Measurements from ENCODE around the gene MRPS7. TPM values are rescaled to one million over a fixed set of nuclear protein-coding genes. Genes with fewer than 3 reads are reported as not detected.

The MRPS7 gene
- total and polyA plus RNA-seq, 9 of the 15 experiments (the other 6 are each of a cell fraction or from before 2014, with no cell fraction given), result 107 to 244 (median 132) TPM

DNA sequence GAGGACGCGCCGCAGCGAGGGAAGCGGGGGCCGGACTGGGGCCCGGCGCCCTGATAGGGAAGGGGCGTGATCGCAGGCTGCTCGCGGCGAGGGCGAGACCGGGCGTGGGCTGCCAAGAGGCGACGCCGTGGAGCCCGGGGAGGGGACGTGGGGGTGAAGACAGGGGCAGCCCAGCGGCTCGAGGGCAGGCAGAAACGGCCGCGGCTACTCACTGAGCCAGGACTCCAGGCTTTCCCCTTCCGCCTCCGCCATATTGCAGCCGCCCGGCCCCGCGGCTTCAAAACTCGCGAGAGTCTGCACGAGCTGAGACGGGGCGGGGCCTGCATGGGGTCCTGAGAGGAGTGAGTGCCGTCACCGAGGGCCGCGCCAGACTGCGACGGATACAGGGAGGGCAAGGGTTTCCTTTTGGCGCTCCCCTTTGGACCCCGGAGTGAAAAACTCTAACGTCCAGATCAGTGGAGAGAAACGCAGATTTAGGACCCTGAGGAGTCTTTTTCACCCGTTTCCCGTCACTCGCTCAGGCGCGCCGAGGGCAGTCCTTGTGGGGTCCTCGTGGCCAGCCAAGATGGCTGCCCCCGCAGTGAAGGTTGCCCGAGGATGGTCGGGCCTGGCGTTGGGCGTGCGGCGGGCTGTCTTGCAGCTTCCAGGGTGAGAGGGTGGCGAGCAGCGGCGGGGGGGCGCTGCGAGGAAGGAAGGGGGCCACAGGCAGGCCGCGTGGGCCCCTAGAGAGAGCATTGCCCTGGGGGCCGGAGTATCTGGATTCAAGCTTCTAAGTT is at the start of gene MRPS7, which contains the start of gene GGA3 (continued):
- TF ChIP-seq LCOR (CRISPR knock-in tag; IDR thresholded peaks at IDR 0.05), result peak; percentile 77; the same call in 1 of the 2 replicates
- TF ChIP-seq ZNF644 (tag; IDR thresholded peaks at IDR 0.05; ENCODE audit: low read depth), result 0 out of 2 replicates have a peak, but pooled peaks have one; percentile 31
- TF ChIP-seq ZNF124 (CRISPR knock-in tag; IDR thresholded peaks at IDR 0.05), result no peak
- TF ChIP-seq BCOR (IDR thresholded peaks at IDR 0.05), result no peak; the same call in 1 of the 2 replicates
- TF ChIP-seq PHB2 (IDR thresholded peaks at IDR 0.05; ENCODE audit: low read depth), result no peak
- TF ChIP-seq, protein P1, sequence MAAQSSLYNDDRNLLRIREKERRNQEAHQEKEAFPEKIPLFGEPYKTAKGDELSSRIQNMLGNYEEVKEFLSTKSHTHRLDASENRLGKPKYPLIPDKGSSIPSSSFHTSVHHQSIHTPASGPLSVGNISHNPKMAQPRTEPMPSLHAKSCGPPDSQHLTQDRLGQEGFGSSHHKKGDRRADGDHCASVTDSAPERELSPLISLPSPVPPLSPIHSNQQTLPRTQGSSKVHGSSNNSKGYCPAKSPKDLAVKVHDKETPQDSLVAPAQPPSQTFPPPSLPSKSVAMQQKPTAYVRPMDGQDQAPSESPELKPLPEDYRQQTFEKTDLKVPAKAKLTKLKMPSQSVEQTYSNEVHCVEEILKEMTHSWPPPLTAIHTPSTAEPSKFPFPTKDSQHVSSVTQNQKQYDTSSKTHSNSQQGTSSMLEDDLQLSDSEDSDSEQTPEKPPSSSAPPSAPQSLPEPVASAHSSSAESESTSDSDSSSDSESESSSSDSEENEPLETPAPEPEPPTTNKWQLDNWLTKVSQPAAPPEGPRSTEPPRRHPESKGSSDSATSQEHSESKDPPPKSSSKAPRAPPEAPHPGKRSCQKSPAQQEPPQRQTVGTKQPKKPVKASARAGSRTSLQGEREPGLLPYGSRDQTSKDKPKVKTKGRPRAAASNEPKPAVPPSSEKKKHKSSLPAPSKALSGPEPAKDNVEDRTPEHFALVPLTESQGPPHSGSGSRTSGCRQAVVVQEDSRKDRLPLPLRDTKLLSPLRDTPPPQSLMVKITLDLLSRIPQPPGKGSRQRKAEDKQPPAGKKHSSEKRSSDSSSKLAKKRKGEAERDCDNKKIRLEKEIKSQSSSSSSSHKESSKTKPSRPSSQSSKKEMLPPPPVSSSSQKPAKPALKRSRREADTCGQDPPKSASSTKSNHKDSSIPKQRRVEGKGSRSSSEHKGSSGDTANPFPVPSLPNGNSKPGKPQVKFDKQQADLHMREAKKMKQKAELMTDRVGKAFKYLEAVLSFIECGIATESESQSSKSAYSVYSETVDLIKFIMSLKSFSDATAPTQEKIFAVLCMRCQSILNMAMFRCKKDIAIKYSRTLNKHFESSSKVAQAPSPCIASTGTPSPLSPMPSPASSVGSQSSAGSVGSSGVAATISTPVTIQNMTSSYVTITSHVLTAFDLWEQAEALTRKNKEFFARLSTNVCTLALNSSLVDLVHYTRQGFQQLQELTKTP (IDR thresholded peaks at IDR 0.05; ENCODE audit: low read depth in 1 of 2, partially characterized antibody in 2 of 2), result peak in 1 of 2 experiments; percentile 75
- no peak for TF ChIP-seq TRIM24 (IDR thresholded peaks at IDR 0.05)
- 0 out of 2 replicates have a peak, but pooled peaks have one; percentile 47 for TF ChIP-seq RBM14 (IDR thresholded peaks at IDR 0.05; ENCODE audit: borderline replicate concordance, insufficient read depth, low read depth, low read length)
- TF ChIP-seq, protein P2, sequence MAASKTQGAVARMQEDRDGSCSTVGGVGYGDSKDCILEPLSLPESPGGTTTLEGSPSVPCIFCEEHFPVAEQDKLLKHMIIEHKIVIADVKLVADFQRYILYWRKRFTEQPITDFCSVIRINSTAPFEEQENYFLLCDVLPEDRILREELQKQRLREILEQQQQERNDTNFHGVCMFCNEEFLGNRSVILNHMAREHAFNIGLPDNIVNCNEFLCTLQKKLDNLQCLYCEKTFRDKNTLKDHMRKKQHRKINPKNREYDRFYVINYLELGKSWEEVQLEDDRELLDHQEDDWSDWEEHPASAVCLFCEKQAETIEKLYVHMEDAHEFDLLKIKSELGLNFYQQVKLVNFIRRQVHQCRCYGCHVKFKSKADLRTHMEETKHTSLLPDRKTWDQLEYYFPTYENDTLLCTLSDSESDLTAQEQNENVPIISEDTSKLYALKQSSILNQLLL (CRISPR knock-in tag; IDR thresholded peaks at IDR 0.05; ENCODE audit: borderline replicate concordance), result no peak
- no peak for TF ChIP-seq RFX7 (CRISPR knock-in tag; IDR thresholded peaks at IDR 0.05)
- TF ChIP-seq, protein P3, sequence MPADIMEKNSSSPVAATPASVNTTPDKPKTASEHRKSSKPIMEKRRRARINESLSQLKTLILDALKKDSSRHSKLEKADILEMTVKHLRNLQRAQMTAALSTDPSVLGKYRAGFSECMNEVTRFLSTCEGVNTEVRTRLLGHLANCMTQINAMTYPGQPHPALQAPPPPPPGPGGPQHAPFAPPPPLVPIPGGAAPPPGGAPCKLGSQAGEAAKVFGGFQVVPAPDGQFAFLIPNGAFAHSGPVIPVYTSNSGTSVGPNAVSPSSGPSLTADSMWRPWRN (IDR thresholded peaks at IDR 0.05; ENCODE audit: low read depth), result no peak
- no peak for TF ChIP-seq ZNF232 (CRISPR knock-in tag; IDR thresholded peaks at IDR 0.05)
- TF ChIP-seq RCOR1 (IDR thresholded peaks at IDR 0.05; ENCODE audit: borderline replicate concordance in 1 of 2, low read depth in 2 of 2, low read length in 2 of 2), result no peak
- no peak; the same call in 1 of the 2 replicates for TF ChIP-seq ZBTB7A (IDR thresholded peaks at IDR 0.05; ENCODE audit: borderline replicate concordance, control insufficient read depth, low read depth, low read length)
- TF ChIP-seq PHB (CRISPR knock-in tag; IDR thresholded peaks at IDR 0.05), result no peak; the same call in 1 of the 2 replicates
- TF ChIP-seq NFRKB (IDR thresholded peaks at IDR 0.05; ENCODE audit: low read depth), result peak; percentile 82
- peak; percentile 94 for TF ChIP-seq DACH1 (IDR thresholded peaks at IDR 0.05; ENCODE audit: partially characterized antibody)
- TF ChIP-seq KAT2B (IDR thresholded peaks at IDR 0.05; ENCODE audit: low read depth, low read length), result no peak
- TF ChIP-seq ZNF24 (IDR thresholded peaks at IDR 0.05), result no peak
- TF ChIP-seq ZBTB8A (IDR thresholded peaks at IDR 0.05; ENCODE audit: partially characterized antibody), result no peak
- TF ChIP-seq ASH1L (IDR thresholded peaks at IDR 0.05; ENCODE audit: borderline replicate concordance, low read depth, partially characterized antibody), result no peak
- TF ChIP-seq RB1 (IDR thresholded peaks at IDR 0.05; ENCODE audit: low read depth), result peak; percentile 47
- TF ChIP-seq NFXL1 (CRISPR knock-in tag; IDR thresholded peaks at IDR 0.05), result no peak
- TF ChIP-seq ZNF764 (CRISPR knock-in tag; IDR thresholded peaks at IDR 0.05; ENCODE audit: low read depth), result no peak

All from K562 (cell line).